NCI-H187 treated with DMSO at 0.1 percent for 48 hours (cell line): ENCODE data around the gene ATP2B1.

ENCODE experiments used
- DNase-seq: peaks from one replicate; lab custom pipeline; 2025; lab: John Stamatoyannopoulos, UW

The ATP2B1 gene

DNA sequence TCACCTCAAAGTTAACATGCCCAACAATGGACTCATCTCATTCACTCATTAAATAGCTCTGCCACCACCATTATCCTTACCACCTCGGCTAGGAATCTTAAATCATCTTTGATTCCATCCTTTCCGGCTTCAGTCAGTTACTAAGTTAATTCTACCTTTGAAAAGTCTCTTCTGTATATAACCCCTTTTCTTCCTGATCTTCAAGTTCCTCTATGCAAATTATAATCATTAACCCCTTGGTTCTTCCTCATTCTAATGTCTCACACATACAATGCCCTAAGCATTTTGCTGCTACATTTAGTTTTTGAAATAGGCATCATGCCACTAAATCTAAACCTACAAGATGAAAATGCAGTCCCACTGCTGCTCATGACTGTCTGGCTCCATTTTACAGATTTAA lies 51.6 kb downstream of the ATP2B1 start:
- no peak for DNase-seq

DNA sequence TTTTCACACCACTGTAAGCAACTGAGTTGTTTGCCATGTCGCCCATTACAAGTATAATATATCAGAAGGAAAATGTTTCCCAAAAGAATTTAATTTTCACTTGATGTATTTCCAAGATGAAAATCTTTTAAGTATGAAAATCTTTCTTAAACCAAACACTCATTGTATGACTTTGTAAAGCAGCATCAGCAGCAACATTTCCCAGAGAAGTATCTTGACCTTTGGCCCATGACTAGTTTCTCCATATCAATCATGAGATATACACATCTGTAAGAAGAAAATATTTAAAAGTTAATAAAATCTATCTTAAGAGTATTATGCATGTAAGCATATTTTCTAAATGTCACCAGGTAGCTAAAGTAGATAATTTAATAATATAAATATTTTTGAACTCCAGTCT lies 52.8 kb downstream of the ATP2B1 start:
- no peak for DNase-seq

DNA sequence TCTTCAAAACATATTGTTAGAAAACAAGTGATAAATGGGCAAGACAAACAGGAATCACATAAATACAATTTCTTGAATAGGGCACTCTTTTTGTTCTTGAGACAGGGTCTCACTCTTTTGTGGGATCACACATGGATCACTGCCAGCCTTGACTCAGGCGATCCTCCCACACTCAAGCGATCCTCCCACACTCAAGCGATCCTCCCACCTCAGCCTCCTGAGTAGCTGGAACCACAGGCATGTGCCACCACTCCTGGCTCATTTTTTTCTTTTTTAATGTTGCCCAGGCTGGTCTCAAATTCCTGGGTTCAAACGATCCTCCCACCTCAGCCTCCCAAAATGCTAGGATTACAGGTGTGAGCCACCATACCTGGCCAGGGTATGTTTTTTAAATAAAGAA lies 57.4 kb downstream of the ATP2B1 start:
- DNase-seq, result no peak

DNA sequence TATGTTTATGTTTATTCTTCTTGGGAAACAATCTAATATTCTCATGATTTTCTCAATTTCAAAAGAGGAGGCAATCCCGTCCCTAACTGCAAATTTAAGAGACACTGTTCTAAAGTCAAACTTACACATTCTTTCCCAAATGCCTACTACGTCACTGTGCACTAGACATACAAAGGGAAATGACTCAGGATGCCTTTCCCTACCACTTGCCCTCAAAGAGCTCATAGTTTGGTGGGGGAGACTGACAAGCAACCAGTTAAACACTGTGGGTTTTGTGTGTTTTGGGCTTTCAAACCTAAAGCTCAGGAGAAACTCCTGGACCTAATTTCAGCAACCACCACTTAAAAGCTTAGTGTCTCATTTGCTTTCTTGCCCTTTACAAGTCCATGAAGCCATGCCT lies 58.4 kb downstream of the ATP2B1 start:
- DNase-seq, result no peak

DNA sequence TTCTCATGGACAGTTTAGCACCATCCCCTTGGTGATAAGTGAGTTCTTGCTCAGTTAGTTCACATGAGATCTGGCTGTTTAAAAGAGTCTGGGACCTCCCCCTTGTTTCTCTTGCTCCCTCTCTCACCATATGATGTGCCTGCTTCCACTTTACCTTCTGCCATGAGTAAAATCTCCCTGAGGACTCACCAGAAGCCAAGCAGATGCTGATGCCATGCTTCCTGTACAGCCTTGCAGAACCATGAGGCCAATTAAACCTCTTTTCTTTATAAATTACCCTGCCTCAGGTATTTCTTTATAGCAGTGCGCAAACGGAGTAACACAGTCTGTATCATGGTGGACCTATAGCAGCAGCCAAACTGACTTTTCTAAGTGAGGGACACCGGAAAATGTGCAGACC lies 58.8 kb downstream of the ATP2B1 start:
- DNase-seq, result no peak

- DNase-seq, result no peak
Observed at GRCh38 chr12:89649139-89649538, 59.5 kb downstream of the ATP2B1 start.

DNA sequence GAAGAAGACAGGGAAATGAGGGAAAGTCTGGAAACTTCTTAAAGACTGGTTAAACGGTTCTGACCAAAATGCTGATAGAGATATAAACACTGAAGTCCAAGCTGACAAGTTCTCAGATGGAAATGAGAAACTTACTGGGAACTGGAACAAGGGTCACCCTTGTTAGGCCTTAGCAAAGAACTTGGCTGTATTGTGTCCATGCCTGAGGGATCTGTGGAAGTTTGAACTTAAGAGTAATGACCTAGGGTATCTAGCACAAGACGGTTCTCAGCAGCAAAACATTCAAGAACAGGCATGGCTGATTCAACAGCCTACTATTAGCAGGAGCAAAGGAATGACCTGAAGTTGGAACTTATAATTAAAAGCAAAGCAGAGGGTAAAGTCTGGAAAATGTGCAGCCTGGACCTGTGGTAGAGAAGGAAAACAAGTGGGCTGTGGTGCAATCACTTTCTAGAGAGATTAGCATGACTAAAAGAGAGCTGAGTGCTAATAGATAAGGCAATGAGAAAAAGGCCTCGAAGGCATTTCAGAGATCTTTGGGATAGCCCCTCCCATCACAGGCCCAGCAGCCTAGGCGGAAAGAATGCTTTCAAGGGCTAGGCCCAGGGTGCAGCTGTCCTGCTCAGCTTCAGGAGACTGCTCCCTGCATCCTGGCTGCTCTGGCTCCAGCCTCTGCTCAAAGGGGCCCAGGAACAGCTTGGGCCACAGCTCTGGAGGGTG lies 60.3 kb downstream of the ATP2B1 start:
- DNase-seq, result no peak

DNA sequence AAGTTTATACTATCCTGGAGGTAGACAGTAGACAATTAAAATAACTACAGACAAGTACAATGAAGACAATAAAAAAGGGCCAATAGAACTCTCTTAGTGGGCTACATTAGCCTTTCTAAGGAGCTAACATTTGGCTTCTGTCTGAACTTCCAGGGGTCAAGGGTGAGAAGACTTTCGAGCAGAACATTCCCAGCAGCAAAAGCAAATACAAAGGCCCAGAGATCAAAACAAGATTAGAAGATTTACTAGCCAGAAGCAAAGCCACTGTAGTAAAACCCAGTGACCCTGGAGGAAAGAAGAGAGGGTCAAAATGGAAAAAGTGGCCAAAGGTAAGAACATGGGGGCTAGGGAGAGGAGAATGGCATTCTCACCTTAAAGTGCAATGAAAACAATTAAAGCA lies 63.2 kb downstream of the ATP2B1 start:
- DNase-seq, result no peak

DNA sequence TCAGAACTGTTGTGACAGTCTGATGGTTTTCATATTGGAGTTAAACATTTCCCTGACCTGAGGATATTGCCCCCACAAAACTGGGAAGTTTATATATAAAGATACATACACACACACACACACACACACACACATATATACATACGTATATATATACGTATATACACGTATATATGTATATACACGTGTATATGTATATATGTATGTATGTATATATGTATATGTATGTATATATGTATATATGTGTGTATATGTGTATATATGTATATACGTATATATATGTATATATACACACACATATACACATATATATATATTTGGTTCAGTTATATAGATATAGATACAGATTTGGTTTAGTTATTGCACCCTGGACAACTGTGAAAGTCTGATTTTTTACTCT lies 65.7 kb downstream of the ATP2B1 start:
- no peak for DNase-seq

GRCh38 chr12:89636776-89637160 lies 71.9 kb downstream of the ATP2B1 start:
- DNase-seq, result no peak

DNA sequence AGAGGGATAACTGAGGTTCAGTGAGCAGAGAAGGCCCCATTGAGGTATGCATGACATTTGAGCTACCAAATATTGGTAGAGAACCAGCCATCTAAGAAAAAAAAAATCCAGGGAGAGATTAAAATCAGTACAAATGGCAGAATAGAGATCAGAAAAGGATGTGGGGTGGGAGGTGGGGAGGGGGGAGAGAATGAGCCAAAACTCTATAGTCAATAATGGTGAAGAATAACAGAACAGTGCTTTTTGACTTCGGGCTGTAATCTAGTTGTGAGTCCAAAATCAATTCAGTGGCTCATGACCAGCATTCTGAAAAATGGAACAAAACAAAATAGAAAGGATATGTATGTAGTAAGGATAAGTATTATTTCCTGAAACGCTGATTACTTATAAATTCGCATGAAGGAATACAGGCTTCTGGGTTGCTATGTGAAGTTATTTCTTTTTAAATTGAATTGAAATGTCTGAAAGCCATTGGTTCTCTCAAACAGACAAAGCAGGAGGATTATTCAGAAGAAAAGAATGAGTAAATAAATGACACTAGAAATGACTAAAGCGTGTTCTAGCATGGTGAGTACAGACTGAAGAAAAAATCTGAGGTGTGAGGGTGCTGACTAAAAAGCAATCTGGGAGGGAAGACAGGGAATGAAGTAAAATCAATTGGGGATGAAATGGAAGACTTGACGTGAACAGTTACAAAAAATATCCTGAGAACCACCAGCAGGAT lies 72.4 kb downstream of the ATP2B1 start:
- no peak for DNase-seq

- no peak for DNase-seq
Observed at GRCh38 chr12:89634508-89634907, 74.1 kb downstream of the ATP2B1 start.

DNA sequence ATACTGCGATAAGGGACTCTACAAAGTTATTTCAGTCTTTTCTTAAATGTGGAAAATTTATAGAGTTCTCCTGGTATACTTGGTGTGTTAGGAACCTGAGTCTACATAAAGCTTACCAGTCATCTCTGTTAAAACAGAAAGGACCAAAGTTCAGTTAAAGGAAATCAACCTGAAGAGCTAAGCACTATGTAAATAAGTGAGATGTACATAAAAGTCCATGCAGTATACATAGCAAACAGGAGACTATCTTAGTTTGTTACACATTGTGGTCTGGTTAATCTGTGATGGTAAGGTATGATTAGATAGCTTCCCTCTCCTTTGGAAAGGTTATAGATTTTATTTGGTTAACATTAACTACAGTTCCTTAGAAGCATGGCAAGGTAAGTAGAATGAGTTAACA lies 75.9 kb downstream of the ATP2B1 start:
- no peak for DNase-seq

GRCh38 chr12:89622115-89622514 lies 86.5 kb downstream of the ATP2B1 start:
- no peak for DNase-seq

DNA sequence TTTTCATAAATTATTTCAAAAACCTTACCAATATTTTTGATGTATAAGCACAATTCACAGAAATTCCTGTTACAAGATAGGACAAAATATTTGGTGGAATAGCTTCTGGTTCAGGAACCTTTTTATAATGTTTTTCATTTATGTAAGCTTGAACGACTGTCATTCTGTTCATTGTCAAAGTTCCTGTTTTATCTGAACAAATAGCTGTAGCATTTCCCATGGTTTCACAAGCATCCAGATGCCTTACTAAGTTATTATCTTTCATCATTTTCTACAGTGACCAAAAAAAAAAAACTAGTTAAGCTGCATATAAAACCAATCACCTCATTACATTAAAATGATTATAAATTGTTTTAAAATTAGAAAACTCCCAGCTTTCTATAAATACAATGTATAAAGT lies 87.1 kb downstream of the ATP2B1 start:
- DNase-seq, result no peak

DNA sequence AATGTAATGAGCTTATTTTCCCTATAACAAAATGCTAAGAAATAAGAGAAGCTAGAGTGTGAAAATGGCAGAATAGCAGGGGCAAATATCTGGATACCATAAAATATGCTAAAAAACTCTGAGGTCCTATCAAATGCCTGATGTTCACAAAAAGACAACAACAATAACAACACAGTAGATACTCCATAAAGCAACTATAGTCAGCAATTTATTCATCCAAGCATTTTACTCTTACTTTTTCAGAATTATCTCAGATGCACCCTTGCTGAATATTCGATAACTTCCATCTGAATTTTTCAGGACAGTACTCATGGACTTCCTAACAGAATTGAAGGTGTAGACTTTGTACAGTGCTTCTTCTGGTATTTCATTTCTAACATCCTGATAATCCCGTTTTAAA lies 88.9 kb downstream of the ATP2B1 start:
- DNase-seq, result no peak

DNA sequence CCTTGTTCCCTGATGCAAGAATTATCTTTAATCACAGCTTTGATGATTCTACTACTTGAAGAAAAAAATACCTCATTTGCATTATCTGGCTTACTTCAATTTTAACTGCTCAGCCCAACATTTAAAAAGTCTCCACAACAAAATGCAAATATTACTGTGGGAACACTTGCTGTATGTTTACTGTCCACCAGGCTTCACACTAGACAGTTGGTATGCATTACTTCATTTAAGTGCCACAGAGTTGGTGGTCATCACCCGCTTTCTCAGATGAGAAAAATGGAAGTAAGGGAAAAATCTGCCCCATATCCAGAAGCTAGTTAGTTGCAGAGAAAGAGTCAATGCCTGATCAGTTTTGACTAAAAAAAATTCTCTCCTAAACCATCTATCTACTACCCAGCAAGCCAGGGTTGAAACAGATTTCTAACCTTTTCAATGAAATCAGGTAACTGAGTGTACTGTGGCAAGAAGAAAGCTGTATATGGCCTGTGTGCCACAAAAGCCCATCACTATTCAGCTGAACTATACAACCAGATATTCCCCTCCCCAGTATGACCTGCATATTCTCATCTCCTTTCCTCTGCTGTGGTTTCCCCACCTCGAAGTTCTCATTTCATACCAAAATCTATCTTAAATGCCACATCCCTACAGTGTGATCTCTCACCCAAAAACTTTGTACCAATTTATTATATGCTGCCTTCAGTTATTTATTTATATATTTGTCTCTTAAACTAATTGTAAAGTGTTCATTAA lies 90.3 kb downstream of the ATP2B1 start:
- DNase-seq, result no peak

GRCh38 chr12:89610366-89610765 lies 98.3 kb downstream of the ATP2B1 start:
- no peak for DNase-seq

- no peak for DNase-seq
Observed at GRCh38 chr12:89603678-89604077, 105.0 kb downstream of the ATP2B1 start.

GRCh38 chr12:89597770-89598169 lies 110.9 kb downstream of the ATP2B1 start:
- DNase-seq, result no peak

DNA sequence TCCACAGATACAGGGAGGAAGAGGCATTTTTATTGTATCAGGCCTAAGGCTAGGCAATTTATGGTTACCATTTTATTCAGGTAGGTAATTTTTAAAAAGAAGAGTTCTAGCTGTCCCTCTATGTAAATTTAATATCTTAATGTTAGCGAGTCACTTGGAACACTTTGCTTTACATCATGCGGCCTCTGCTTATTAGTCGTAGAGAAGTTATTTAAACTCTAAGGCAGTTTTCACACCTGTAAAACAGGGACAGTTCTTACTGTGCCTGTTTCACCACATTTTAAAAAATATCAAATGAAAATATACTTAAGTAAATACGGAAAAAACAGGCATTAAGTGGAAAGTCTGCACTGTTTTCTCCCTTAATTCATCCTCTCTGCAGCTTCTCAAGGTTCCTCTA lies 111.4 kb downstream of the ATP2B1 start:
- DNase-seq, result no peak

- DNase-seq, result no peak
Observed at GRCh38 chr12:89593873-89594272, 114.8 kb downstream of the ATP2B1 start.

DNA sequence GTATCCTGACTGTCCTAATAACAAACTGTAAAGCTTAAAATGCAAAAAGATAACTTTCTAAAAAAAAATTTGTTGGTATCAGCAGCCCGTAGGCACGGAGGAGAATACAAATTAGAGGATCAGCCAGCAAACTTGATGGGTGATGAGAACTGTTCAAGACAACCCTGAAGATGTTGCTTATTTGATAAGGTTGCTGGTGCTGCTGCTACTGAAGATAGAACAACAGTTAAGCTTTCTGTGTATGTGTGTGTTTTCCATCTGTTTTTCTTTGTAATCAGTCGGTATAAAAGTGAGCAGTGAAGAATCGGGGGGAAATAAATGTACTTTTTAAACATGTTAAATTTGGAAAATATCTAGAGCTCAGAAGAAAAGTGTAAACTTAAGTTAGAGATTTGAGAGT lies 115.4 kb downstream of the ATP2B1 start:
- no peak for DNase-seq
